Retinal pigment epithelial cell (primary cell): ENCODE data around the gene GBP2.
"Not testable (repeated sequence)": the region's sequence is repeated elsewhere in the genome, so short reads cannot be mapped to it uniquely, and the experiment has no call there.

ENCODE experiments used
- DNase-seq: peaks from one replicate; pipeline ENCODE4 v3.0.0-alpha.2; 2010; ENCODE audit warnings: low read depth
- H3K4me3 ChIP-seq: 2 replicates; pipeline ENCODE4 v1.5.1; 2011; ENCODE audit warnings: mild to moderate bottlenecking, low read length, control low read depth, moderate library complexity
- TF ChIP-seq, protein P1 (sequence below): conservative IDR thresholded peaks from 2 replicates; pipeline ENCODE4 v1.5.1; 2011; ENCODE audit warnings: low read depth, low read length, control low read depth, inconsistent platforms

The GBP2 gene

GRCh38 chr1:89081005-89081404 lies 44.9 kb downstream of the GBP2 start:
- DNase-seq, result no peak

GRCh38 chr1:89080068-89080467 lies 45.8 kb downstream of the GBP2 start:
- not testable (repeated sequence) for H3K4me3 ChIP-seq, DNase-seq

More at GRCh38 chr1:89081005-89081404, 44.9 kb downstream of the GBP2 start:
- no peak overlapping the region for H3K4me3 ChIP-seq
- TF ChIP-seq, protein P1, sequence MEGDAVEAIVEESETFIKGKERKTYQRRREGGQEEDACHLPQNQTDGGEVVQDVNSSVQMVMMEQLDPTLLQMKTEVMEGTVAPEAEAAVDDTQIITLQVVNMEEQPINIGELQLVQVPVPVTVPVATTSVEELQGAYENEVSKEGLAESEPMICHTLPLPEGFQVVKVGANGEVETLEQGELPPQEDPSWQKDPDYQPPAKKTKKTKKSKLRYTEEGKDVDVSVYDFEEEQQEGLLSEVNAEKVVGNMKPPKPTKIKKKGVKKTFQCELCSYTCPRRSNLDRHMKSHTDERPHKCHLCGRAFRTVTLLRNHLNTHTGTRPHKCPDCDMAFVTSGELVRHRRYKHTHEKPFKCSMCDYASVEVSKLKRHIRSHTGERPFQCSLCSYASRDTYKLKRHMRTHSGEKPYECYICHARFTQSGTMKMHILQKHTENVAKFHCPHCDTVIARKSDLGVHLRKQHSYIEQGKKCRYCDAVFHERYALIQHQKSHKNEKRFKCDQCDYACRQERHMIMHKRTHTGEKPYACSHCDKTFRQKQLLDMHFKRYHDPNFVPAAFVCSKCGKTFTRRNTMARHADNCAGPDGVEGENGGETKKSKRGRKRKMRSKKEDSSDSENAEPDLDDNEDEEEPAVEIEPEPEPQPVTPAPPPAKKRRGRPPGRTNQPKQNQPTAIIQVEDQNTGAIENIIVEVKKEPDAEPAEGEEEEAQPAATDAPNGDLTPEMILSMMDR, result no peak

GRCh38 chr1:89072466-89073065 lies 53.3 kb downstream of the GBP2 start:
- H3K4me3 ChIP-seq, DNase-seq: not testable (repeated sequence)

DNA sequence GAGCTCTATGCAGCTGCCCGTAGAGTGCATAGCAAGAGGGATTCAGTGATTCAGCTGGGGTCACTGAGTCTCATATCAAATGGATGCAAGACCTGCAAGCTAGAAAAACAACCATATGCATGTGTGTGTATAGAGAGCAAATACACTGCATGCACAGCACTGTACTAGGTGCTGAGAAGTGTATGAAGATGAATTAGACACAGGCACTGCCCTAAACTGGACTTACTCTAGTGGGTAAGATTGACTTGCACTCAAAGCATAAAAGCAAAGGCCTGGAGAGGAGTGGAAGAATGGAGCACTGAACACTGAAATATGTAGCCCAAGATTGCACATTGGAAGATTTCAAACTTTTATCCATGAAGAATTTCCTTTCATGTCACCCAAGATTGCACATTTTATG lies 55.4 kb downstream of the GBP2 start:
- DNase-seq, result no peak
- no peak overlapping the region for H3K4me3 ChIP-seq
- TF ChIP-seq, protein P1, result no peak

GRCh38 chr1:89069951-89070350 lies 56.0 kb downstream of the GBP2 start:
- DNase-seq, result no peak
- no peak overlapping the region for H3K4me3 ChIP-seq
- TF ChIP-seq, protein P1, result no peak

- no peak overlapping the region for H3K4me3 ChIP-seq
- TF ChIP-seq, protein P1, result no peak
- DNase-seq, result no peak
Measured at GRCh38 chr1:89068291-89068690, 57.6 kb downstream of the GBP2 start.

DNA sequence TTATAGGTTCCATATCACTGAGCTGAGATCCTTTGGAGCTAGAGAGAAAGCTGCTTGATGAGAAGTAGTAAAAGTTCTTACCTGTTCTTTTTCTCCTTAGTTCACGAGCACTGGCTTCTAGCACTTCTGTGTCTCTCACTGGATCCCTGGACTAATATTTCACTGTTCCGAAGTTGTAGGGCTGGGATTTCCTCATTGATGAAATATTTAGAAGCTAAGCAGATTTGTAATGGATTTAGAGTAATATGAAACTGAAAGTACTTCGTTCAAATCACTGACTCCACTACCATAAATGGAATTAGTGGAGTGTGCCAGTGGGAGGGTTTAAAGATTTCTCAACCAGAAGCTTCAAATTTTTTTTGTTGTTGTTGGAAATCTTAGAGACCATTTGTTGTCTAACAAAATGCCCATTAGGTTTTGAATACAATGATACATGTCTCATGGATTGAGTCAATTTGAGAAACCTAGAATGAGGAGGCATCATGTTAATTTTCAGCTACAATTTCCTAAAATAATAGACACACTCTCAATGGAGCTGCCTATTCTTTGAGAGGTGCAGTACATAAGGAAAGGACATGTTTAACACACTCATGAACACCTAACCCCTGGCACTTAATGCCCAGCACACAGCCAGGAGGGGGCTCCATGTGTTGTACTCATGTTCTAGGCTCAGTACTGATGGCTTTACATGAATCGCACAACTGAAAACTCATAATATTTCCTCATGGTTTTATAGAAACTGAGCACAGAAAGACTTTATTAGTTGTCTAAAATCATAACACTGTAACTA lies 60.6 kb downstream of the GBP2 start, which contains the start of gene GBP1:
GBP1 (minus strand) TSS at position 130 of the 790 bp plus-strand sequence. CDS start 1,974 bp downstream, outside the sequence.
- DNase-seq, result peak; percentile 53
- H3K4me3 ChIP-seq, result peak within 1 kb of the TSS; percentile 54
- TF ChIP-seq, protein P1, result no peak

DNA sequence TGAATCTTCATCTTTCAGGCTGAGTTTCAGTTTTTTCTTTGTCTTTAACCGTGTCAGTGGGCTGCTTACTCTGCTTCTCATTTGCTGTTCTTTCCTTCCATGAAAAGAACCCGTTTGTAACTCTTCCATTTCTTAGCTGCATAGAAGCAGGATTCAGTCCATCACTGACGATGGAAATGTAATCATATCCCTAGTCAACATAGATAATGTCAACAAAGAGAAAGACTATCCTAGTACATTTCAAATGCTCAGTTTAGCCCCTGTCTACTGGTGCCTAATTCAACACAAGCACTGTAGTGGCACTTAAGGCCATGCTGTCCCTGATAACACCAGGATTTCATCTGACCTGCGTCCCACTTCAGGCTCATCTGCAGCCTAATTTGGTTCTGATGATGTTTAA lies 61.3 kb downstream of the GBP2 start:
- no peak for DNase-seq
- TF ChIP-seq, protein P1, result no peak
- peak overlapping the region; percentile 54 for H3K4me3 ChIP-seq
